IMR-90 (cell line): ENCODE measurements around the gene CA11. TPM values are rescaled to one million over a fixed set of nuclear protein-coding genes. Genes with fewer than 3 reads are reported as not detected.

Experiments used
- ATAC-seq: fragments of 200-7000 bp; cut with Tn5 transposase; 2 replicates; pipeline ENCODE4 v1.9.1; 2020; ENCODE audit warnings: low read depth, mild to moderate bottlenecking, moderate library complexity
- BruUV-seq: library from RNA; stranded (reverse); fragments of 400-500 nt; replicated peaks from 2 replicates; lab custom pipeline; 2021; lab: Mats Ljungman, UMichigan
- CTCF ChIA-PET: fragments of 300-600 bp; formaldehyde crosslinking; extraction: SDS; loops from one replicate; lab custom pipeline; 2021; ENCODE audit warnings: antibody characterized with exemption; lab: Yijun Ruan, JAX
- POLR2A ChIA-PET: fragments of 300-600 bp; sonication (Branson Sonifier 250); formaldehyde crosslinking; loops from one replicate; lab custom pipeline; 2022; ENCODE audit warnings: antibody characterized with exemption; ENCODE audit not compliant: unreplicated experiment; lab: Charles Lee
- DNase-seq: peaks from one replicate; pipeline ENCODE4 v3.0.0; 2013
- H2AFZ ChIP-seq: replicated peaks from 2 replicates; pipeline ENCODE3; 2013; ENCODE audit warnings: low read length, mild to moderate bottlenecking; ENCODE audit not compliant: poor library complexity
- H2AK5ac ChIP-seq: 2 replicates; pipeline ENCODE4 v1.6.1; 2013; ENCODE audit warnings: low read depth, low read length, inconsistent platforms
- H2AK9ac ChIP-seq: replicated peaks from 2 replicates; pipeline ENCODE3; 2013; ENCODE audit warnings: mild to moderate bottlenecking, low read depth, low read length, moderate library complexity; ENCODE audit not compliant: poor library complexity
- H2BK120ac ChIP-seq: 2 replicates; pipeline ENCODE4 v1.6.1; 2013; ENCODE audit warnings: low read depth, low read length, inconsistent platforms
- H2BK15ac ChIP-seq: 3 replicates; pipeline ENCODE4 v1.6.1; 2013; ENCODE audit warnings: low read depth, low read length, inconsistent platforms
- H2BK20ac ChIP-seq: 2 replicates; pipeline ENCODE4 v1.6.1; 2013; ENCODE audit warnings: low read depth, mild to moderate bottlenecking, inconsistent platforms, low read length, moderate library complexity
- H2BK5ac ChIP-seq: 2 replicates; pipeline ENCODE4 v1.6.1; 2013; ENCODE audit warnings: mild to moderate bottlenecking, low read depth, low read length, inconsistent platforms; ENCODE audit not compliant: poor library complexity, severe bottlenecking
- H3K14ac ChIP-seq: replicated peaks from 2 replicates; pipeline ENCODE4 v1.6.1; 2013; ENCODE audit warnings: low read depth, low read length, inconsistent platforms
- H3K18ac ChIP-seq: 2 replicates; pipeline ENCODE4 v1.6.1; 2013; ENCODE audit warnings: low read depth, low read length, control low read depth
- H3K23ac ChIP-seq: 2 replicates; pipeline ENCODE4 v1.6.1; 2013; ENCODE audit warnings: low read depth, low read length, inconsistent platforms
- H3K27ac ChIP-seq: 2 replicates; pipeline ENCODE4 v1.5.1; 2013; ENCODE audit warnings: mild to moderate bottlenecking, control low read depth, low read length; ENCODE audit not compliant: insufficient read depth
- H3K27me3 ChIP-seq: 2 replicates; pipeline ENCODE4 v1.6.1; 2013; ENCODE audit warnings: low read length; ENCODE audit not compliant: control insufficient read depth, insufficient read depth
- H3K36me3 ChIP-seq: 2 replicates; pipeline ENCODE4 v1.6.1; 2013; ENCODE audit warnings: low read length, mixed read lengths; ENCODE audit not compliant: control insufficient read depth, insufficient read depth
- H3K4ac ChIP-seq: 2 replicates; pipeline ENCODE4 v1.6.1; 2013; ENCODE audit warnings: low read depth, low read length, inconsistent platforms
- H3K4me1 ChIP-seq: 2 replicates; pipeline ENCODE4 v1.6.1; 2013; ENCODE audit warnings: low read length, mixed read lengths; ENCODE audit not compliant: control insufficient read depth, insufficient read depth
- H3K4me2 ChIP-seq: 2 replicates; pipeline ENCODE4 v1.6.1; 2013; ENCODE audit warnings: low read depth, mild to moderate bottlenecking, control low read depth, low read length, moderate library complexity
- H3K4me3 ChIP-seq: 2 replicates; pipeline ENCODE4 v1.5.1; 2013; ENCODE audit warnings: low read depth, mild to moderate bottlenecking, control low read depth, low read length, moderate library complexity; ENCODE audit not compliant: insufficient read depth
- H3K56ac ChIP-seq: 2 replicates; pipeline ENCODE4 v1.6.1; 2013; ENCODE audit warnings: low read length, inconsistent platforms; ENCODE audit not compliant: insufficient read depth; ENCODE audit errors: extremely low read depth
- H3K79me1 ChIP-seq, 2 experiments: 2 replicates each; pipeline ENCODE4 v1.6.1; 2013; ENCODE audit warnings: low read length in 2 of 2, inconsistent platforms in 1 of 2, low read depth in 1 of 2
- H3K9ac ChIP-seq: 2 replicates; pipeline ENCODE4 v1.6.1; 2013; ENCODE audit warnings: low read depth, low read length, control low read depth
- H3K9me1 ChIP-seq: 2 replicates; pipeline ENCODE4 v1.6.1; 2013; ENCODE audit warnings: low read length, inconsistent platforms; ENCODE audit not compliant: insufficient read depth
- H3K9me3 ChIP-seq: 2 replicates; pipeline ENCODE4 v1.6.1; 2013; ENCODE audit warnings: low read length; ENCODE audit not compliant: control insufficient read depth, insufficient read depth
- H4K20me1 ChIP-seq: 2 replicates; pipeline ENCODE4 v1.6.1; 2013; ENCODE audit warnings: low read length, inconsistent platforms; ENCODE audit not compliant: insufficient read depth
- H4K5ac ChIP-seq: 2 replicates; pipeline ENCODE4 v1.6.1; 2013; ENCODE audit warnings: mild to moderate bottlenecking, low read depth, low read length, control low read depth
- H4K8ac ChIP-seq, 2 experiments: 2 replicates each; pipeline ENCODE4 v1.6.1; 2013; ENCODE audit warnings: low read depth in 2 of 2, low read length in 2 of 2, control low read depth in 1 of 2, inconsistent platforms in 1 of 2
- H4K91ac ChIP-seq: 2 replicates; pipeline ENCODE4 v1.6.1; 2013; ENCODE audit warnings: low read depth, low read length, inconsistent platforms; ENCODE audit not compliant: insufficient read depth
- BHLHE40 ChIP-seq: fragments of 150-350 bp; IDR thresholded peaks from 2 replicates; pipeline ENCODE4 v1.6.1; 2016; ENCODE audit warnings: mild to moderate bottlenecking, low read depth, low read length
- CEBPB ChIP-seq: IDR thresholded peaks from 2 replicates; pipeline ENCODE4 v1.6.1; 2012; ENCODE audit warnings: low read depth, low read length, improper control_type of control experiment
- CHD1 ChIP-seq: IDR thresholded peaks from 2 replicates; pipeline ENCODE4 v1.6.1; 2012; ENCODE audit warnings: low read depth, low read length, improper control_type of control experiment
- CTCF ChIP-seq: conservative IDR thresholded peaks from 2 replicates; pipeline ENCODE4 v1.5.1; 2012; ENCODE audit warnings: mild to moderate bottlenecking, low read depth, low read length, improper control_type of control experiment
- ELK1 ChIP-seq: fragments of 150-350 bp; IDR thresholded peaks from 2 replicates; pipeline ENCODE4 v1.6.1; 2016; ENCODE audit warnings: low read depth, mild to moderate bottlenecking, low read length, moderate library complexity, borderline replicate concordance
- FOS ChIP-seq: fragments of 150-350 bp; IDR thresholded peaks from 2 replicates; pipeline ENCODE4 v1.6.1; 2016; ENCODE audit warnings: low read depth, low read length
- MAFK ChIP-seq: IDR thresholded peaks from 2 replicates; pipeline ENCODE4 v1.6.1; 2012; ENCODE audit warnings: low read depth, low read length, improper control_type of control experiment
- MAZ ChIP-seq: IDR thresholded peaks from 2 replicates; pipeline ENCODE4 v1.6.1; 2012; ENCODE audit warnings: low read depth, mild to moderate bottlenecking, low read length, improper control_type of control experiment, moderate library complexity, borderline replicate concordance
- MXI1 ChIP-seq: IDR thresholded peaks from 2 replicates; pipeline ENCODE4 v1.6.1; 2012; ENCODE audit warnings: low read depth, mild to moderate bottlenecking, low read length, moderate library complexity, borderline replicate concordance
- NFE2L2 ChIP-seq: fragments of 150-350 bp; IDR thresholded peaks from 2 replicates; pipeline ENCODE4 v1.6.1; 2016; ENCODE audit warnings: low read depth, mild to moderate bottlenecking, low read length
- POLR2A ChIP-seq: IDR thresholded peaks from 2 replicates; pipeline ENCODE4 v1.6.1; 2012; ENCODE audit warnings: mild to moderate bottlenecking, low read depth, low read length
- RAD21 ChIP-seq: IDR thresholded peaks from 2 replicates; pipeline ENCODE4 v1.6.1; 2012; ENCODE audit warnings: low read length, improper control_type of control experiment
- RCOR1 ChIP-seq: IDR thresholded peaks from 2 replicates; pipeline ENCODE4 v1.6.1; 2012; ENCODE audit warnings: mild to moderate bottlenecking, low read length, improper control_type of control experiment; ENCODE audit not compliant: insufficient replicate concordance
- RFX5 ChIP-seq: IDR thresholded peaks from 2 replicates; pipeline ENCODE4 v1.8.0; 2012; ENCODE audit warnings: low read depth, mild to moderate bottlenecking, low read length, moderate library complexity
- SMC3 ChIP-seq: fragments of 150-350 bp; IDR thresholded peaks from 2 replicates; pipeline ENCODE4 v1.6.1; 2016; ENCODE audit warnings: low read depth, mild to moderate bottlenecking, antibody characterized with exemption, low read length, moderate library complexity
- USF2 ChIP-seq: fragments of 150-350 bp; IDR thresholded peaks from 2 replicates; pipeline ENCODE4 v1.6.1; 2017; ENCODE audit warnings: mild to moderate bottlenecking, antibody characterized with exemption, low read length, low read depth
- whole genome bisulfite sequencing, 2 experiments: methylation state at CpG; one replicate each; pipeline versions ENCODE4 v1.1.5 to v1.1.7; 2013; ENCODE audit warnings: missing lambda C conversion rate in 2 of 2; ENCODE audit not compliant: insufficient read length in 1 of 2; ENCODE audit errors: extremely low coverage in 2 of 2; 5-methylcytosine and 5-hydroxymethylcytosine counted together
- dilution Hi-C: fragments of 300-500 bp; cut with HindIII; formaldehyde crosslinking; loops from one replicate; pipeline ENCODE4 v1.14.3; 2018; ENCODE audit warnings: low sequenced_read_pairs; ENCODE audit not compliant: unreplicated experiment
- in situ Hi-C: fragments of 300-500 bp; cut with MboI; formaldehyde crosslinking; loops from 3 replicates; pipeline ENCODE4 v1.14.3; 2019; ENCODE audit warnings: low sequenced_read_pairs, inconsistent platforms, mixed read lengths
- intact Hi-C: fragments of 100-400 bp; cut with micrococcal nuclease; formaldehyde crosslinking; loops from 2 replicates; pipeline ENCODE4 v1.10.0; 2022
- polyA plus RNA-seq, 3 experiments: library from polyadenylated mRNA; depleted of rRNA; stranded (reverse); fragments of >200 nt; gene quantifications; 2 replicates each; pipeline ENCODE4 v1.2.3, GENCODE V29; 2012; ENCODE audit warnings: low replicate concordance in 1 of 3
- total RNA-seq: library from RNA; depleted of rRNA; stranded (reverse); fragments of >200 nt; gene quantifications from 2 replicates; pipeline ENCODE4 v1.2.3, GENCODE V29; 2012

CA11 gene
- total and polyA plus RNA-seq, 2 of the 4 experiments (the other 2 are of a cell fraction) = 1.3 to 2.9 TPM

- POLR2A ChIA-PET = interaction anchor here (0.6 kb wide), 1 partner anchor 213 kb away, joined by 30 read pairs; no protein-coding TSS in a partner anchor
- intact Hi-C loops = no loop called here
Measured at GRCh38 chr19:48631225-48631624, 14.8 kb downstream of the CA11 start.

More at GRCh38 chr19:48631225-48631624, 14.8 kb downstream of the CA11 start:
- TF ChIP-seq NFE2L2 (no peak), FOS (no peak), CEBPB (no peak), RFX5 (no peak), USF2 (no peak), POLR2A (no peak), ELK1 (no peak), MXI1 (no peak), MAFK (no peak), CHD1 (no peak), SMC3 (no peak), RAD21 (no peak), RCOR1 (no peak), CTCF (no peak), BHLHE40 (no peak), MAZ (no peak)
- peak overlapping the region; percentile 51; the same call in 1 of the 2 replicates for H2AK5ac ChIP-seq
- no peaks in the 10 kb centered on the region for H3K27me3 ChIP-seq
- no peak overlapping the region for H3K23ac ChIP-seq
- H3K4ac ChIP-seq = no peak overlapping the region
- H3K9me1 ChIP-seq = peaks cover 23% of the 10 kb centered on the region
- no peak overlapping the region for H3K27ac ChIP-seq
- H4K8ac ChIP-seq = peak overlapping the region in 1 of 2 experiments; percentile 59; a peak in 1 of 4 replicates
- no peak overlapping the region for H3K56ac ChIP-seq
- no peak overlapping the region for H3K9ac ChIP-seq
- H3K18ac ChIP-seq = no peak overlapping the region
- WGBS, 2 experiments = 60% methylated on average over 1 of the region's 3 CpGs; no CpG with 5 or more reads in 1 of the 2 experiments
- no peak overlapping the region for H2BK20ac ChIP-seq
- DNase-seq (no peak), ATAC-seq (no peak)
- no peaks in the 10 kb centered on the region for H4K20me1 ChIP-seq
- H3K4me1 ChIP-seq = peaks cover 39% of the 10 kb centered on the region
- H2BK120ac ChIP-seq = no peak overlapping the region
- peaks cover 0 to 14% of the 10 kb centered on the region in 2 experiments; a peak in 3 of 4 replicates for H3K79me1 ChIP-seq
- H3K9me3 ChIP-seq = no peaks in the 10 kb centered on the region
- dilution Hi-C loops (no loop called here), in situ Hi-C loops (no loop called here)
- no peak overlapping the region for H3K4me3 ChIP-seq
- no peak overlapping the region for H3K14ac ChIP-seq
- peaks cover 2% of the 10 kb centered on the region; the same call in 1 of the 2 replicates for H3K36me3 ChIP-seq
- H4K91ac ChIP-seq = no peak overlapping the region
- H2BK15ac ChIP-seq = no peak overlapping the region
- H2BK5ac ChIP-seq = no peak overlapping the region
- H3K4me2 ChIP-seq = no peak overlapping the region
- H2AK9ac ChIP-seq = peak overlapping the region; percentile 79
- H4K5ac ChIP-seq = no peak overlapping the region
- H2AFZ ChIP-seq = peak overlapping the region; percentile 46
- CTCF ChIA-PET = no interaction called here
- no TSS peak for BruUV-seq
